Ovary (tissue), 3 donors: ENCODE measurements around the gene XYLT1.

Experiments
- EP300 ChIP-seq: sonication (generic); formaldehyde crosslinking; IDR thresholded peaks from one replicate; pipeline ENCODE4 v1.6.1; 2017; ENCODE audit warnings: antibody characterized with exemption
- POLR2A ChIP-seq: fragments of 450-650 bp; IDR thresholded peaks from one replicate; pipeline ENCODE4 v1.6.1; 2017; ENCODE audit warnings: antibody characterized with exemption, mild to moderate bottlenecking, moderate library complexity
- TF ChIP-seq, protein P1 (sequence below), 3 donors: fragments of 450-650 bp in 2 of 3; fragments of 200-600 bp in 1 of 3; IDR thresholded peaks; one replicate each; pipeline versions ENCODE4 v1.5.1 to v1.8.0; 2016 to 2022; ENCODE audit warnings: antibody characterized with exemption in 3 of 3, mild to moderate bottlenecking in 1 of 3
- donor health status: DM: no; HTN: no; CAD: no.

DNA sequence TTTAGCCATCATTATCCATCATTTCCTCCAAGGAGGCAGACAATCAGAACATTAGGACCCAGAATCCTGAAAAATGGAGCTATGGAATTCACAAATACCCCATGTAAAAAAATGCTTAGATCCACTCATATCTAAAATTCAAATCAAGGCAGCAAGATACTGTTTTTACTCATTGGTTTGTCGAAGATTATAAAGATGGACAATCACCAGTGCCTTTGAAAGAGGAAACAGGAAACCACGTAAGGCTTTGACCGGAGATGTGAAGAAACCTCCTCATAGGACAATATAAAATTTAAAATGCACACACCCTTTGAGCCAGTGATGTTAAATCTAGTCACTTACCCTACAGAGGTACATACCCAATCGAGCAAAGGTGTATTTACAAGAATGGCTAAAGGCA, 130.0 kb downstream of the XYLT1 start:
- TF ChIP-seq POLR2A (no peak), EP300 (no peak)
- TF ChIP-seq, protein P1, sequence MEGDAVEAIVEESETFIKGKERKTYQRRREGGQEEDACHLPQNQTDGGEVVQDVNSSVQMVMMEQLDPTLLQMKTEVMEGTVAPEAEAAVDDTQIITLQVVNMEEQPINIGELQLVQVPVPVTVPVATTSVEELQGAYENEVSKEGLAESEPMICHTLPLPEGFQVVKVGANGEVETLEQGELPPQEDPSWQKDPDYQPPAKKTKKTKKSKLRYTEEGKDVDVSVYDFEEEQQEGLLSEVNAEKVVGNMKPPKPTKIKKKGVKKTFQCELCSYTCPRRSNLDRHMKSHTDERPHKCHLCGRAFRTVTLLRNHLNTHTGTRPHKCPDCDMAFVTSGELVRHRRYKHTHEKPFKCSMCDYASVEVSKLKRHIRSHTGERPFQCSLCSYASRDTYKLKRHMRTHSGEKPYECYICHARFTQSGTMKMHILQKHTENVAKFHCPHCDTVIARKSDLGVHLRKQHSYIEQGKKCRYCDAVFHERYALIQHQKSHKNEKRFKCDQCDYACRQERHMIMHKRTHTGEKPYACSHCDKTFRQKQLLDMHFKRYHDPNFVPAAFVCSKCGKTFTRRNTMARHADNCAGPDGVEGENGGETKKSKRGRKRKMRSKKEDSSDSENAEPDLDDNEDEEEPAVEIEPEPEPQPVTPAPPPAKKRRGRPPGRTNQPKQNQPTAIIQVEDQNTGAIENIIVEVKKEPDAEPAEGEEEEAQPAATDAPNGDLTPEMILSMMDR (IDR thresholded peaks at IDR 0.05) = no peak
